HG03095 (cell line): ENCODE data around the gene STIM1.
"Not testable (repeated sequence)": the region's sequence is repeated elsewhere in the genome, so short reads cannot be mapped to it uniquely, and the experiment has no call there.

Source experiments
- ATAC-seq: cut with Tn5 transposase; IDR thresholded peaks from one replicate; pipeline ENCODE4 v1.9.1; 2021; ENCODE audit warnings: moderate library complexity; ENCODE audit not compliant: unreplicated experiment

Gene STIM1

GRCh38 chr11:4017129-4017528, 161.7 kb downstream of the STIM1 start:
- no peak for ATAC-seq

- no peak for ATAC-seq
These were observed 163.2 kb downstream of the STIM1 start for GRCh38 chr11:4018641-4019040.

GRCh38 chr11:4019891-4020290, 164.4 kb downstream of the STIM1 start:
- no peak for ATAC-seq

GRCh38 chr11:4022669-4023068, 167.2 kb downstream of the STIM1 start:
- ATAC-seq, result no peak

- ATAC-seq, result no peak
These were observed 169.9 kb downstream of the STIM1 start for GRCh38 chr11:4025248-4025966.

GRCh38 chr11:4025967-4026324, 170.5 kb downstream of the STIM1 start:
- no peak for ATAC-seq

- no peak for ATAC-seq
These were observed 170.9 kb downstream of the STIM1 start for GRCh38 chr11:4026389-4026788.

GRCh38 chr11:4027746-4028145, 172.3 kb downstream of the STIM1 start:
- ATAC-seq, result no peak

GRCh38 chr11:4030197-4030596, 174.7 kb downstream of the STIM1 start:
- no peak for ATAC-seq

GRCh38 chr11:4032097-4032496, 176.6 kb downstream of the STIM1 start:
- no peak for ATAC-seq

GRCh38 chr11:4035985-4036384, 180.5 kb downstream of the STIM1 start:
- ATAC-seq, result no peak

GRCh38 chr11:4039011-4039410, 183.5 kb downstream of the STIM1 start:
- ATAC-seq, result no peak

- no peak for ATAC-seq
These were observed 185.0 kb downstream of the STIM1 start for GRCh38 chr11:4040461-4040860.

- ATAC-seq, result no peak
These were observed 186.4 kb downstream of the STIM1 start for GRCh38 chr11:4041731-4042391.

- ATAC-seq, result no peak
These were observed 189.6 kb downstream of the STIM1 start for GRCh38 chr11:4044976-4045646.

- no peak for ATAC-seq
These were observed 192.9 kb downstream of the STIM1 start for GRCh38 chr11:4048340-4048739.

GRCh38 chr11:4049006-4049405, 193.5 kb downstream of the STIM1 start:
- ATAC-seq, result no peak

- no peak for ATAC-seq
These were observed 194.7 kb downstream of the STIM1 start for GRCh38 chr11:4050138-4050537.

GRCh38 chr11:4053200-4053599, 197.7 kb downstream of the STIM1 start:
- ATAC-seq, result not testable (repeated sequence)

- no peak for ATAC-seq
These were observed 199.2 kb downstream of the STIM1 start for GRCh38 chr11:4054643-4055042.

- no peak for ATAC-seq
These were observed 204.0 kb downstream of the STIM1 start for GRCh38 chr11:4059424-4059823.
